CD14-positive monocyte (primary cell): ENCODE measurements around the gene CREB5. TPM values are rescaled to one million over a fixed set of nuclear protein-coding genes. Genes with fewer than 3 reads are reported as not detected.

Experiments
- DNase-seq, 3 donors: peaks; one replicate each; pipeline ENCODE4 v3.0.0-alpha.2; 2011 to 2022
- H2AFZ ChIP-seq: 2 replicates; pipeline ENCODE4 v1.6.0; 2012; ENCODE audit warnings: mild to moderate bottlenecking, low read depth, low read length, inconsistent platforms; ENCODE audit not compliant: insufficient read depth, poor library complexity, severe bottlenecking
- H3K27ac ChIP-seq, 2 donors: 1 replicate in 1 of 2; 2 replicates in 1 of 2; pipeline ENCODE4 v1.5.1; 2012 to 2013; ENCODE audit warnings: low read length in 2 of 2, control low read depth in 1 of 2, inconsistent platforms in 1 of 2, low read depth in 1 of 2, mild to moderate bottlenecking in 1 of 2
- H3K27me3 ChIP-seq, 2 donors: one replicate each; pipeline versions ENCODE4 v1.6.0 to v1.6.1; 2011 to 2013; ENCODE audit warnings: low read length in 2 of 2; ENCODE audit not compliant: control insufficient read depth in 2 of 2, insufficient read depth in 2 of 2
- H3K36me3 ChIP-seq, 2 donors: replicated peaks in 1 of 2; 1 replicate in 1 of 2; 2 replicates in 1 of 2; pipeline versions ENCODE4 v1.5.1 to v1.6.1; 2012 to 2013; ENCODE audit warnings: low read length in 2 of 2, control low read depth in 1 of 2, inconsistent platforms in 1 of 2, mild to moderate bottlenecking in 1 of 2; ENCODE audit not compliant: insufficient read depth in 2 of 2, control insufficient read depth in 1 of 2
- H3K4me1 ChIP-seq, 2 donors: 1 replicate in 1 of 2; 2 replicates in 1 of 2; pipeline versions ENCODE4 v1.5.1 to v1.6.1; 2012 to 2013; ENCODE audit warnings: low read length in 2 of 2, control low read depth in 1 of 2, inconsistent platforms in 1 of 2, mild to moderate bottlenecking in 1 of 2, moderate library complexity in 1 of 2; ENCODE audit not compliant: insufficient read depth in 2 of 2, control insufficient read depth in 1 of 2
- H3K4me2 ChIP-seq: replicated peaks from 2 replicates; pipeline ENCODE3; 2012; ENCODE audit warnings: low read length, moderate library complexity, mild to moderate bottlenecking; ENCODE audit not compliant: poor library complexity, severe bottlenecking; ENCODE audit errors: extremely low read depth
- H3K4me3 ChIP-seq, 3 experiments: fragments of 200-600 bp in 1 of 3; sonication (generic) in 1 of 3; replicated peaks in 1 of 3; 1 replicate in 2 of 3; 2 replicates in 1 of 3; pipeline ENCODE4 v1.5.1; 2011 to 2013; ENCODE audit warnings: low read length in 3 of 3, mild to moderate bottlenecking in 3 of 3, control low read depth in 2 of 3, low read depth in 2 of 3, inconsistent platforms in 1 of 3, moderate library complexity in 1 of 3
- H3K79me2 ChIP-seq: 2 replicates; pipeline ENCODE4 v1.6.0; 2012; ENCODE audit warnings: mild to moderate bottlenecking, control low read depth, inconsistent platforms, low read length, moderate library complexity; ENCODE audit not compliant: insufficient read depth
- H3K9ac ChIP-seq: 2 replicates; pipeline ENCODE4 v1.6.0; 2017; ENCODE audit warnings: low read length, mild to moderate bottlenecking; ENCODE audit not compliant: insufficient read depth, poor library complexity, severe bottlenecking
- H3K9me3 ChIP-seq, 2 donors: replicated peaks in 1 of 2; 1 replicate in 1 of 2; 2 replicates in 1 of 2; pipeline versions ENCODE4 v1.5.1 to v1.6.1; 2012 to 2013; ENCODE audit warnings: low read length in 2 of 2, control low read depth in 1 of 2; ENCODE audit not compliant: control insufficient read depth in 1 of 2, insufficient read depth in 1 of 2
- H4K20me1 ChIP-seq: 2 replicates; pipeline ENCODE4 v1.6.0; 2012; ENCODE audit warnings: mild to moderate bottlenecking, low read length, control low read depth, moderate library complexity; ENCODE audit not compliant: insufficient read depth
- H3K27ac Mint-ChIP-seq, 7 donors: one replicate each; pipeline ENCODE4 v1.8.0; 2020; ENCODE audit warnings: mild to moderate bottlenecking in 7 of 7, mixed read lengths in 7 of 7, moderate library complexity in 6 of 7, inconsistent platforms in 2 of 7
- H3K27me3 Mint-ChIP-seq, 3 donors: one replicate each; pipeline ENCODE4 v1.8.0; 2021 to 2022; ENCODE audit warnings: low read depth in 3 of 3, mild to moderate bottlenecking in 3 of 3, mixed read lengths in 3 of 3, moderate library complexity in 3 of 3, inconsistent platforms in 1 of 3
- H3K36me3 Mint-ChIP-seq, 2 donors: one replicate each; pipeline ENCODE4 v1.8.0; 2020; ENCODE audit warnings: mixed read lengths in 2 of 2, inconsistent platforms in 1 of 2, mild to moderate bottlenecking in 1 of 2
- H3K4me1 Mint-ChIP-seq: one replicate; pipeline ENCODE4 v1.8.0; 2020; ENCODE audit warnings: mild to moderate bottlenecking, mixed read lengths
- H3K4me3 Mint-ChIP-seq, 2 donors: one replicate each; pipeline ENCODE4 v1.8.0; 2020; ENCODE audit warnings: mild to moderate bottlenecking in 2 of 2, mixed read lengths in 2 of 2, moderate library complexity in 1 of 2
- H3K9me3 Mint-ChIP-seq, 7 donors: one replicate each; pipeline ENCODE4 v1.8.0; 2020 to 2022; ENCODE audit warnings: mixed read lengths in 7 of 7, mild to moderate bottlenecking in 6 of 7, moderate library complexity in 6 of 7, inconsistent platforms in 2 of 7
- CTCF ChIP-seq: fragments of 200-600 bp; IDR thresholded peaks from one replicate; pipeline ENCODE4 v1.8.0; 2022; ENCODE audit warnings: antibody characterized with exemption, mild to moderate bottlenecking
- WGBS: methylation state at CpG from one replicate; pipeline ENCODE4 v1.1.5; 2013; ENCODE audit warnings: missing lambda C conversion rate; ENCODE audit not compliant: insufficient coverage; 5-methylcytosine and 5-hydroxymethylcytosine counted together
- intact Hi-C, 2 donors: fragments of 100-400 bp; cut with micrococcal nuclease; formaldehyde crosslinking; loops; one replicate each; pipeline versions ENCODE4 v1.15.0 to v1.15.1; 2023
- polyA plus RNA-seq, 3 donors: library from polyadenylated mRNA; depleted of rRNA in 1 of 3; unstranded in 2 of 3; stranded (reverse) in 1 of 3; fragments of 300-500 nt in 2 of 3; fragments of >200 nt in 1 of 3; fragmentation: Illumina TruSeq in 2 of 3; gene quantifications; 1 replicate in 2 of 3; 2 replicates in 1 of 3; pipeline ENCODE4 v1.2.3, GENCODE V29; 2012 to 2021

CREB5 gene
- polyA plus RNA-seq, 3 donors: 25.1 to 72.3 (median 44.2) TPM

- H3K9ac ChIP-seq: no peak overlapping the region
- H3K4me2 ChIP-seq: no peak overlapping the region
- Mint-ChIP-seq H3K9me3 (peaks cover 0 to 7% (median 0%) of the 10 kb centered on the region in 7 donors), H3K4me1 (peaks cover 19% of the 10 kb centered on the region), H3K4me3 (no peak overlapping the region), H3K27ac (peak overlapping the region in 2 of 7 donors; percentile 36 to 43), H3K27me3 (peaks cover 0 to 2% (median 2%) of the 10 kb centered on the region in 3 donors), H3K36me3 (peaks cover 17 to 52% of the 10 kb centered on the region in 2 donors)
- no peak overlapping the region for H2AFZ ChIP-seq
- H3K4me1 ChIP-seq: peaks cover 0 to 7% of the 10 kb centered on the region in 2 donors
- no peak for TF ChIP-seq CTCF
- DNase-seq: no peak
- H3K79me2 ChIP-seq: no peaks in the 10 kb centered on the region
- H3K9me3 ChIP-seq: no peaks in the 10 kb centered on the region
- no peak overlapping the region for H3K27ac ChIP-seq
- H3K27me3 ChIP-seq: no peaks in the 10 kb centered on the region
- no peak overlapping the region for H3K4me3 ChIP-seq
- peaks cover 0 to 23% of the 10 kb centered on the region in 2 donors for H3K36me3 ChIP-seq
- WGBS: 83% methylated on average over 3 of the region's 5 CpGs
- intact Hi-C loops: no loop called here
- H4K20me1 ChIP-seq: peaks cover 96% of the 10 kb centered on the region
Observed at GRCh38 chr7:28747404-28747803, 335.1 kb downstream of the CREB5 start.

- Histone ChIP-seq H3K27me3 (no peaks in the 10 kb centered on the region), H3K36me3 (peaks cover 0 to 23% of the 10 kb centered on the region in 2 donors), H3K9me3 (no peaks in the 10 kb centered on the region), H3K9ac (no peak overlapping the region), H2AFZ (no peak overlapping the region), H3K27ac (no peak overlapping the region), H3K4me2 (no peak overlapping the region), H3K79me2 (no peaks in the 10 kb centered on the region), H4K20me1 (peaks cover 96% of the 10 kb centered on the region), H3K4me3 (no peak overlapping the region), H3K4me1 (peaks cover 0 to 7% of the 10 kb centered on the region in 2 donors)
- intact Hi-C loops: no loop called here
- Mint-ChIP-seq H3K9me3 (peaks cover 0 to 7% (median 0%) of the 10 kb centered on the region in 7 donors), H3K27me3 (peaks cover 0 to 2% (median 0%) of the 10 kb centered on the region in 3 donors), H3K27ac (peak overlapping the region in 2 of 7 donors; percentile 8 to 64), H3K36me3 (peaks cover 19 to 52% of the 10 kb centered on the region in 2 donors), H3K4me3 (no peak overlapping the region), H3K4me1 (peaks cover 19% of the 10 kb centered on the region)
- no peak for DNase-seq
- WGBS: 88% methylated on average over 2 of the region's 3 CpGs
- TF ChIP-seq CTCF: no peak
Observed at GRCh38 chr7:28747854-28748253, 335.5 kb downstream of the CREB5 start.
